HG03060 (cell line): ENCODE data around the gene ROBO1.

Source experiments
- ATAC-seq: cut with Tn5 transposase; IDR thresholded peaks from one replicate; pipeline ENCODE4 v1.9.1; 2021; ENCODE audit warnings: low read depth, moderate number of reproducible peaks; ENCODE audit not compliant: unreplicated experiment

ROBO1 gene

DNA sequence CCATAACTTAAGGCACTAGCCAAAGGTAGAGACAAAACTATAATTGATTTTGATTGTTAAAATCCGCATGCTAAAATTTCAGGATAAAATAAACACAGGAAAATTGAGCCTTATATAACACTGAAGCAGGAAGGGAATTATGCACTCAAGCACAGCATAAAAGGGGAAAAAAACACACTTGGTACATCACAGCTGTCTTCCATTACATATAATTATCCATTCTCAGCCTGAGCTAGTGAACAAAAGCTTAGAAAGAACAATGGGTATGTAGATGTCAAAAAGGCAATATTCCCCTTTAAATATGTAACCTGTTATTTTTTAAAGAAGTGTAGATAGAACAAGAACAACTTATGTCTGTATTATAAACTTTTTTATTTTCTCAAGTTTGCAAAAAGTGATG lies 899.2 kb downstream of the ROBO1 start:
- no peak for ATAC-seq

DNA sequence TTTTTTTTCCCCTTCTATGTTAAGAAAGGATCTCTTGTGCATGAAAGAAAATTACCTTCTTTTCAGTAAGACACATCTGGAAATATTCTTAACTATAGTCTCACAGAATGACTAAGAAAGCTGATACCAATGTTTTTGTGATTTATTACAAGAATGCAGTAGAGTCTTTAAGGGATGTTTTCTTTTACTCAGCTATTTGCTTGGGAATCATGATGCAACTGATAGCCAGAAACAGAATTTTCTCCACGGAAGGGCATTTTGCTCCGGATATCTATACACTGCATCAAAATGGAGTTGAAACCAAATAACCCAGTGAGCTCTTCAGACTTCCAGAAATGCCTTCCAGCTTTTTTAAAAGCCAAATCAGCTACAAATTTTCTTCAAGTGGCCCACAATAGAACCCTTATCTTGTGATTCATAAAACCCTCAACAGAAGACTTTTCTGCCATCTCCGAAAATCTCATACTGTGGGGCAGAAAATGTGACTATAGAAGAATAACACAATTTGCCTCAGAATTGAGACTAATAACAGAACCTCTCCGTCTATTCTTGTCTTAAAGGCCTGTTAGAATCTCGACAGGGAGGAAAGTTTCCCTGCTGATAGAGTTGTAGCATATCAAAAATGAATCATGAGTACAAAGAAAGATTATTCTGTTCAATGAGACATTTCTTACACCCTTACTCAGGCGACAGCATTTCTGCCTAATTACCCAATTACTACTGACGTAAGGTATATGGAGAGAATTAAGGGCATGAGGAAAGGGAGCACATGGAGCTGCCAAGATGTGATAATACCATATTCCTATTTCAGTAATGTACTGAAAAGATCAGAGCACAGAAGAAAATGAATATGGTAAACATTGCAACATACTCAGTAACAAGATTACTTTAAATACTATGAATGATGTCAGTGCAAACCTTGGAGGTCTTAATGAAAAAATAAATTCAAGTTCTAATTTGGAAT lies 900.1 kb downstream of the ROBO1 start:
- ATAC-seq = no peak

DNA sequence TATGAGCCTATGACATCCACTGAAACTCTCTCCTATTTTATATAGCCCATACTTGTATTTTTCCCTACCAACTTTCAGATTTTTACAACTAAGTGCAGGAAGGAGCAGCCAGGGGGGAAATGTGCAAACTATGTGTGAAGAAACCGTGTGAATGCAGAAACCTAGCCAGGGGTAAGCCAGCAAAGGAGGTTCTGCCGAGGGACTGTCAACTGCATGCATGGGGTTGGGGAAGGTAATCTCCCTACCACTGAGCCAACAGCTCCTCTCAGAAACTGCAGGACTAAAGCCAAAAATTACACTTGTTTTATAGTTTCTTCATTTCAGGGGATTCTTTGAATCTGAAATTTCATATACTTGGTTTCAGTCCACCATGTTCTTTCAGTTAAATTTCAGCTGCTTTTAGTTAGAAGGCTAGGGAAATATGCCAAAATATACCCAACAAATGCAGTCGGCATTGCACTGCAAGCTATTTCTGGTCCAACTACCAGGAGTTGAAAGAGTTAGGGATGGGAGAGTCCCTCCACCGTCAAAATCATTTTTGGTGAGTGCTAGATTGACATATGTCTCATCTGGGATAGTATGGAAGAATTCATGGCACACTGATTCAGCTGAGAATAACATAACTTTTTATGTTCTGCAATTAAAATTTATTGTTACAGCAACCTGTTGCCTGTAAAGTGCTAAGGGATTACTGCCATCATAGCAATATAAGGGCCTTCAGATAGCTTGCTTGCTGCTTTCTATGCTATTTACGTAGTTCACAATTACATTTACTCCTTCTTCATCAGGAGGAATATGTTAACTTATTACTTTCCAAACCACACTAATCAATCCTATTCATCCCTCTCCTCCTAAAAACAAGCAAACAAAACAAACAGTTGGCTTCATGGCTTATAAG lies 904.2 kb downstream of the ROBO1 start:
- ATAC-seq = no peak

DNA sequence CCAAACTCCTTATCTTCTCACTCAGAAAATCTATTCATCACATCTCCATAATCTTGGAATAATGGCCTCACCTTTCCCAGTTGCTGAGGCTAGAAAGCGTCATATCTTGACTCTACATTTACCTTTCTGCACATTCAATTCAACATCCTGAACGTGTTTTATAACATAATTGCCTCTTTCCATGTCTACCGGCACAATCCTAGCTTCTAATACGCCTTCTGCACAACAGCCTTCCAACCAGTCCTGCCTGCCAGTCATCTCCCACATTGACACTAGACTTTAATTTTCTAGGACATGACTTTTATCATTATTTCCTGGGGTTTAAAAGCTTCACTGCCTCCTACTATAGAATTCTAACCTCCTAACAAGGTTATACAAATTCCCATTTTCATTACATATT lies 906.6 kb downstream of the ROBO1 start:
- no peak for ATAC-seq

DNA sequence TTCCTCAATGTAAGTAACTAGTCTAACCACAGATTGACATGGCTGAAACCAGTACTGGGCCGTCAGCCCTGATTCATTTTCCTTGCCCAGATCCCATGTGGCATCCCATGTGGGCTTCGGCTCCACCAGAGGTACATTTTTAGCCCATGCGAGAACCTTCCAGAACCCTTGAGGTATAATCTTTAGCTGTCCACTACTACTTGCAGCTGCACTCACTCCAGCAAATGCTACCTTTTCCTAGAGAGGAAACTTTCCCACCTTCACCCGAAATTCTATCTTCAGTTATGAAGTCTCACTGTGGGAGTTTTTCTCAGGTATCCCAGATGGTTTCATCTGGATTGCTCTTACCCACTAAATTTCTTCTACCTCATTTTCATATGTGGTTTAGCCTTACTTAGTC lies 907.2 kb downstream of the ROBO1 start:
- ATAC-seq = no peak

DNA sequence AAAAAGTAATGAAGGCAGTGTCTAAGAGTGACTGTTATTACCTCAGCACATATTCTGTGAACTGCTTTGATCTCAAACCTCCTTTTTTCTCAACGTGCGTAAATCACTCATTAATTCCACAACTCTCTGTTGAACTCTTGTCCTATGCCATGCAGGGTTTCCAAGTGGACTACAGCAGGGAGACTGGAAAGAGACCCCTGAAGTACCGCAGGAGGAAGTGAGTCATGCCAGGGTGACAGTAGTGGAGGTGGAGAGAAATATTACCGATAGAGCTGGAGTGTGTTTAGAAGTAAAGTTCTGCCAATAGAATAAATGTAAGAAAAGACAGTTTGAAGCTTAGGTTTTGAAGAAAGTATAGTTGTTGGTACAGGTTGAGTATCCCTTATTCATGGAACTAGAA lies 908.9 kb downstream of the ROBO1 start:
- ATAC-seq = no peak

DNA sequence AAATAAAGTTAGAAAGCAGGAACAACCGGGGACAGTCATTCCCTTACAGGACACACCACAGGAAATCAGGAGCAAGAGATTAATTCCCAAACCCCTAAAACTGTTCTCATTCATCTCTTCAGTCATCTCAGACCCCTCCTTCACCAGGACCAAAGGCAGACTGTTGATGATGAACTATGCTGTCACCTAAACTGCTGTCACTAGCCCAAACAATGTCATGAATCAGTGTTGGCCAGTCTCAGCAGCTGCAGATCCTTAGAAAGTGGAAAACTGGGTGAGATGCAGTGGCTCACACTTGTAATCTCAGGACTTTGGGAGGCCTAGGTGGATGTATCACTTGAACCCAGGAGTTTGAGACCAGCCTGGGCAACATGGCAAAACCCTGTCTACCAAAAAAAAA lies 909.6 kb downstream of the ROBO1 start:
- ATAC-seq = no peak

DNA sequence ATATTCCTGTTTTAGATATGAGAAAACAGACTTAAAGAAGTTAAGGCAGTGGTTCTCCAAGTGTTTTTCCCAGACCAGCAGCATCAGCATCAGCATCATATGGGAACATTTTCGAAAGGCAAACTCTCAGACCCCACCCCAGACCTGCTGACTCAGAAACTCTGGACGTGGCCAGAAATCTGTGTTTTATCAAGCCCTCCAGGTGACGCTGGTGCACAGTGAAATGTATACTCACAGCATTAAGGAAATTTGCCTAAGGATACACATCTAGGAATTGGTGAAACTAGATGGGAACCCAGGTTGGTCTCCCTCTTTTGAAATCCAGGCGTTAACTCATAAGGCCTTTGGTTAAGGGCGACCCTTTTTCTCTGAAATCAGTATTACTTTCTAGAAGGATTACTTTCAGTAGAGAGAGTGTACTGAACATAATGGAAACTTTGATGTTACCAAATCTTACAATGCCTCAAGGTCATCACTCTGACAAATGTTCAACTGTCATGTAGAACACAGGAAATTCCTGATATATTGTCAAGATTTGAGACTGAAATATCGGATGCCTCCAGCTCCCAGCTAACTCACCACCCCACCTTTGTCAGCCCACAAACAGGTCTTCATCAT lies 910.2 kb downstream of the ROBO1 start:
- no peak for ATAC-seq

DNA sequence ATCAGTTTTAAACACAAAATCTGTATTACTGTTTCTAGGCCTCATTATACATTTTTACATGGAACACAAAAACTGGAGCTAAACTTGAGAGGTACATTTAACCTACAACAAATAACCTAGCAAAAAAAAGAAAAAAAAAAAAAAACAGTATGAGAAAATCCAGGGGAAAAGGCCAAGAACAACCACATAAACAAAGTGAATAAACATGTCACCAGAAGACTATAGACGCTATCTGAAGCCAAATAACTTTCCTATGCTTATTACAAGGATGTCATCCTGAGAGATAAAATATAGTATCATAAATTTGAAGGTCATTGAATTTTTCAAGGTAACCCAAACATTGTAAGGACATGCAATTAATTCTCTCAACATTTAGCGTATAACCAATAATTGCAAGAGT lies 911.6 kb downstream of the ROBO1 start:
- ATAC-seq = no peak

DNA sequence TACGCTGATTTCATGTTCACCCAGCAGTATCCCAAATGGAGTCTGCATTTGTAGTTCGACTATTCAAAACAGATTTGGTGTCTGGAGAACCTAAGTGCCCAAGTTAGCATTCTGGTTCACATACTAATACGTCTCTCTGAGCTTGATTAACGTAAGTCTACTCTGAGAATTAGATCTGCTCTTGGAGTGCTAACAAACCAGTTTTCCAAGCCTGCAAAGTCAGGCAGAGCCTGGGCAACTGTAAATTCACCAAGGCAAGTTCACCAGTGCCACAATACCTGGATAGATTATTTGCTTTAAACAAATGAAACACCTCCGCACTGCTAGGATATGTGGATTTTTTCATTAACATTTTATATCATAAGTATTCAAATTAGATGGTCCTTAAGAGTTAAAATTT lies 912.6 kb downstream of the ROBO1 start:
- ATAC-seq = no peak

DNA sequence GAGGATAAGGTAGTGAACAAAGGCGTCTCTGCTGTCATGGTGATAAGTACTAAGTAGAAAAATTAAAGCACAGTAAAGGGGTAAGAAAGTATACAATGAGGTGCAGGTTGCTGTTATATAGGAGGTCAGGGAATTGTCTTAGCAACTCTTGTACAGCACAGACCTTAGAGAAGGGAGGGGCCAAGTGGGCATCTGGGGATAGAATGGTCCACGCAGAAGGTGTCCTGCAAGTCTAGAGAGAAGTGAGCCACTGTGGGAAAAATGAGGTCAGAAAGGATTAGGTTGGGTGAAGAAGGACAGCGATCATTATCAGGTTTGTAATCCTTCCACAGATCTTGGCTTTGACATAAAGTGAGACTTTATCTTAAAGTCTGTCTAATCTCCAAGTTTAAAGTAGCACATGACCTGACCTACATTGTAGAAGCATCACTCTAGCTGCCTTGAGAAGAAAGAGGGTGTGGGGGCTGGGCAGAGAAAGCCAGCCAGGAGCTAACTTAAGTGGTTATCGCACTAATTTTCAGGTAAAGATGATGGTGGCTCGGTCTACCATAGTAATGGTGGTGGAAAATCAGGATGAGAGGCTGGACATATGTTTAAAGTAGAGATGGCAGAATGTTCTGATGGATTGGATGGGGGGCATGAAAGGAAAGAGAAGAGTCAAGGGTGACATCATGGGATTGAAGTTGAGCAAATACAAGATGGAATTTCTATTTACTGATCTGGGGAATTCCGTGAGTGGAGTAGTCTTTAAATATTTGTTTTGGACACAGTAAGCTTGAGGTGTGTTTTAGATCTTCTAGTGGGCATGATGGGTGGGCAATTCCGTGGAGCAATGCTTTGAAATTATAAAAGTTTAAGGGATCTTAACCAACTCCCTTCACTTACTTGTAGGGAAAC lies 919.2 kb downstream of the ROBO1 start:
- no peak for ATAC-seq

DNA sequence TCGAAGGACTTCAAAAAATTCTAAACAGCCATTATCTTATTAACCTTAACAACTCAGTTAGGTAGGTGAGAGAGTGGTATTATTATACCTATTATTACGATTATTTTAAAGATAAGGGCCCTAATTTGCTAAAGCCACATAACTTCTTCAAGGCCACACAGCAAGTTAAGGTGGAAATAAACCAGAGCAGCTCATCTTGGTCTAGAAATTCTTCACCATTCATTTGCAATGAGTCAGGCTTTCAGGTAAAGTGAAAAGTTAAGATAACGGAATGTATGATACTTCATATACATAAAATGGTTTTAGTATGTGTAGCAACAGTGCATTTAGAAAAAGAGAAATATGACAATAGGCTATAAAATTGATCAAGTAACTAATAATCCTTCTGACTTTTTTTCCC lies 920.2 kb downstream of the ROBO1 start:
- ATAC-seq = no peak

DNA sequence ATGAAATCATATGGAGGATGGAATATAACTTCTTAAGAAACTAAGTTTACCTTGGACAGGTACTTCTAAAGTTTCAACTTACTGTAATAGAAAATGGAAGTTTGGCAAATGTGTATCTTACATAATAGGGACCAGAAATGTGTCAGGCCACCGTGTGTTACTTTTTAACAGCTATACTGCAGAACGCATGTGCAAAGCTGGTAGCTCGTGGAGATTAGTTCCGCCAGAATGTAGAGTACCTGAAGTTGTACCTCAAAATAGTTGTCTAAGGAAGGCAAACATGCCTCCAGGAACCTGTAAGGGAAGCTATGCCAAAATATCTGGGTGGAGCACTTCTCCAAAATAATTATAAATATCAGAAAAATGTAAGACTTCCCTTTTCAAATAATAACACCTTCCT lies 920.6 kb downstream of the ROBO1 start:
- ATAC-seq = no peak

DNA sequence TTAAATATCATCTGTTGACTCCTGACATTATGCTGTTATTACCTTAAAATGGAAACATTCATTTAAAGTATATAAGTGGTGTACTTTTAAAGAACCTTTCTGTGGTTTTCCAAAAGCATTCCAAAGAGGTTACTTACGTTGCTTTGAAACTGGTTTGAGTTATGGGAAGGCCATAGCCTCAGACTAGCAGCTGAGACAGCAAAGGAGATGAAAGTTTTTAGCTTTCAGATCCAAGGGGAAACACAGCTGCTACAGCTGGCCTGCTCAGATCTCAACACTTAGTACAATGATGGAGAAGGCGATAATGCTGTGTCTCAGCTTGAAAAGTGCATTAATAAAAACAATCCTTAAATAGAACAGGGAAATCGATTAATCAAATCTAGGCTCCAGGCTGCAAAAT lies 921.1 kb downstream of the ROBO1 start:
- no peak for ATAC-seq

DNA sequence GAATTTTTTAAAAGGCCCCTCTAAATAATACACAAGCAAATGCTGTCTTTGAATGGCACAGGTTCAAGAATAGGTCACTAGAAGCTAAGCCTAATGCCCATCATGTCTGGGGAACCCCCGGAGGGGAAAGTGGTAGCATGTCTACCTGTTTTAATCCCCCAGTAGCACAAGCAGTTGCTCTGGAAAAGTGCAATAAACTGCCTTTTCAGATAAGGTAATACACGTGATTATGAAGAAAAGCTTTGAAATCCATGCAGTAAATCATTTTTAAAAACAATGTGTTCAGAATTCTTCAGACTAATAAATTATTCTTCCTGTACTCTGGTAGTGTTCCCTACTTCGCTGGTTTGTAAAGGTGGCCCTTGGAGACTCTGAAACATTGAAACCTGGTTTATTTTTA lies 922.2 kb downstream of the ROBO1 start:
- no peak for ATAC-seq

DNA sequence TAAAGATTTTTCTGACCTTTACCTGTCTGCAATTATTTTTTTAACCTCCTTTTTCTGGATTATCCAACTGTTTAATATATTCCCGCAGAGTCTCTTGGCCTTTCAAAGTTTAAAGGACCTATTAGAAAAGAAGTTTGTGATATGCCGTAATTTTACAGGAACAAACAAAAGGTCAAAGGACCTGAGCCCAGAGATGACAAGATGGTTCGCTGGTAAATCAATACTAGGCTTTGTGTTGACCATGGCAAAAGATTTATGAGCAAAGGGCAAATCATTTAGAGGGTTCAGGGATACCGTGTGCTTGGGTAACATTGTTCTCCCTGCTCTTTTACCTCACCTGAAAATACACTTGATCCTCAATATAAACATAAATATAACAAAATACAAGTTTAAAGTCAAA lies 923.5 kb downstream of the ROBO1 start:
- no peak for ATAC-seq

DNA sequence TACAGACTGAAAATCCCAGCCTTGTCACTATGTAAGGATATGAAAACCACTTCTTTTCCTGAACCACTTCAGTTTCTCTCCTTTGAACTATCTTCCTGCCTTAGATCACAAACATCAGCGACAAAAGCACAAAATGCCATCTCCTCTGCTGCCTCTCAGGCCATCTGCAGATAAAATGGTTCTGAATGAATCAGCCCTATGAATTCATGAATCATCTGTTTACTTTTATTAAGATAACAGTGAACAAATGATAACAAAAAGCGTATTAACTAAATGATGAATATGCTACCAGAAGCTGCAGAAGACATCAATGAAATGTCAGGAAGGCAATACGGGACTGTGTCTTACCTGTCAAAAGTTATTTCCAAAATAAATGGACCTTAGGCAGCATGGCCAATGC lies 928.1 kb downstream of the ROBO1 start:
- ATAC-seq = no peak

DNA sequence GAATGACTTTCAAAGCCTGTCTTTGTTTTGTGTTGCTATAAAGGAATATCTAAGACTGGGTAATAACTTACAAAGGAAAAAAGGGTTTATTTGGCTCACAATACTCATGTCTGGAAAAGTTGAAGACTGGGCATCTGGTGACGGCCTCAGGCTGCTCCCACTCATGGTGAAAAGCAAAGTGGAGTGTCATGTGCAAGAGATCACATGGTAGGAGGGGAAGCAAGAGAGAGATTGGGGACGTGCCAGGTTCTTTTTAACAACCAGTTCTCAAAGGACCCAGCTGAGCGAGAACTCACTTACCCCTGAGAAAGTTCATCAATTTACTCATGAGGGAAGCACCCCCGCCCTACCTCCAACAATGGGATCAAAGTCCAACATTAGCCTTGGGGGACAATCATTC lies 929.4 kb downstream of the ROBO1 start:
- ATAC-seq = no peak

DNA sequence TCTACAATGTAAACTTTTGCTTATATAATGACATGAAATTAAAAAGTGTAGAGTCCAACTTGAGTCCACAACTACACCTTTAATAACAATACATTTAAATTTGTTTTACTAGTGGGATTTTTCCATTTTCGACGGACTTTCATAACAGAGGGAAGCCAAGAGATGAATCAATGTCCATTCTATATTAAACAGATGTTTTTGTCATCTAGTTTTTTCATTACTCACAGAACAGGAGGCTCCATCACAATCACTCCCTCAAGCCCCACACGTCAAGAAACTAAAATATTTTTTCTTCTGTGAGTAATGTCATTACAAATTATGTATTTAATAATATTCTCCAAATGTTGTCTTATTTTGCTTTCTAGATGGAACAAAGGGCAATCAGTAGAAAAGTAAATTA lies 932.9 kb downstream of the ROBO1 start:
- ATAC-seq = no peak

DNA sequence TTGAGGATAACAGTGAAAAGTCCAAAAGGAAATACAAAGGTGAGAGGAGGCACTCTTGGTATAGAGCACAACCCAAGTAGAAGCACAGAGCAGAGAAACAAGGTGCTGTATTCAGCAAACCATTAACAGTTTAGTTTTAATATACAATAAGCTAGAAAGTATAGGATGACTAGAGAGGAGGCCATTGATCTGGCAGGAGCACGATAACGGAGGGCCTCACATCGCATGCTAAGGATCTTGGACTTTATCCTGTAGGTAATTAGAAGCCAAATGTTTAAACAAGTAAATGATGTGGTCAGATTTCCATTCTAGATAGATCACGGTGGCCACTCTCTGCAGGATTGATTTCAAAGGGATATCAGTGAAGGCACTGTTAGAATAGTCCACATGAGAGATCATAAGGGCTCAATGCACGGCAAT lies 935.0 kb downstream of the ROBO1 start:
- ATAC-seq = no peak
